ENCODE measurements around the gene INPP5D.

DNA sequence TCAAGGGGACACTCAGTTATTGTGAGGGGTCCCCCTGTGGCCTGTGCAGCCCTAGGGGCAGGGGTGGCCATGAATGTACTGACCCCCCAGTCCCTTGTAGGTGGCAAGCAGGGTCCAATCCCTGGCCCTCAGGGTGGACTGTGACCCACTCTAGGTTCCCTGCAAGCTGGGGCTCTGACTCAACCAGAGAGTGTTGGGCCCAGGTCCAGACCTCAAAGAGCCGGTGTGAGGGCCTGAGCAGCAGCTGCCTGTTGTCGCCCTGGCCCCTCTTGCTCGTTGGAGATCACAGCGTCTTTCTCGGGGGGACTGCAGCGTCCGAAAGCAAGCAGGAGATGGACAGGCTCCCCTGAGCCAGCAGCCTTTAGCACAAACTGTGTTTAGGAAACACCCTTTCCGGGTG is 124.5 kb downstream of the INPP5D start:
- TF ChIP-seq, protein P1, sequence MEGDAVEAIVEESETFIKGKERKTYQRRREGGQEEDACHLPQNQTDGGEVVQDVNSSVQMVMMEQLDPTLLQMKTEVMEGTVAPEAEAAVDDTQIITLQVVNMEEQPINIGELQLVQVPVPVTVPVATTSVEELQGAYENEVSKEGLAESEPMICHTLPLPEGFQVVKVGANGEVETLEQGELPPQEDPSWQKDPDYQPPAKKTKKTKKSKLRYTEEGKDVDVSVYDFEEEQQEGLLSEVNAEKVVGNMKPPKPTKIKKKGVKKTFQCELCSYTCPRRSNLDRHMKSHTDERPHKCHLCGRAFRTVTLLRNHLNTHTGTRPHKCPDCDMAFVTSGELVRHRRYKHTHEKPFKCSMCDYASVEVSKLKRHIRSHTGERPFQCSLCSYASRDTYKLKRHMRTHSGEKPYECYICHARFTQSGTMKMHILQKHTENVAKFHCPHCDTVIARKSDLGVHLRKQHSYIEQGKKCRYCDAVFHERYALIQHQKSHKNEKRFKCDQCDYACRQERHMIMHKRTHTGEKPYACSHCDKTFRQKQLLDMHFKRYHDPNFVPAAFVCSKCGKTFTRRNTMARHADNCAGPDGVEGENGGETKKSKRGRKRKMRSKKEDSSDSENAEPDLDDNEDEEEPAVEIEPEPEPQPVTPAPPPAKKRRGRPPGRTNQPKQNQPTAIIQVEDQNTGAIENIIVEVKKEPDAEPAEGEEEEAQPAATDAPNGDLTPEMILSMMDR (CRISPR knock-in tag; IDR thresholded peaks at IDR 0.05), result no peak
- TF ChIP-seq EZH2 (conservative IDR thresholded peaks at IDR 0.05; ENCODE audit: low read depth, low read length) (no peak), KLF13 (CRISPR knock-in tag; IDR thresholded peaks at IDR 0.05) (no peak), ZNF232 (CRISPR knock-in tag; IDR thresholded peaks at IDR 0.05; ENCODE audit: borderline replicate concordance) (no peak), TBL1XR1 (IDR thresholded peaks at IDR 0.05; ENCODE audit: borderline replicate concordance, low read length, partially characterized antibody) (no peak)
